DOHH2 (cell line): ENCODE measurements around the gene NSUN3.

Experiments used
- EZH2phosphoT487 ChIP-seq: fragments of 200-600 bp; sonication (generic); IDR thresholded peaks from 2 replicates; pipeline ENCODE4 v1.6.1; 2017; ENCODE audit warnings: borderline replicate concordance, mild to moderate bottlenecking, antibody characterized with exemption, low read length, moderate library complexity, mixed read lengths
- TF ChIP-seq, protein P1 (sequence below): fragments of 200-600 bp; sonication (generic); IDR thresholded peaks from one replicate; pipeline ENCODE4 v1.5.1; 2014; ENCODE audit warnings: antibody characterized with exemption, mild to moderate bottlenecking, low read depth, low read length; ENCODE audit not compliant: poor library complexity, severe bottlenecking

DNA sequence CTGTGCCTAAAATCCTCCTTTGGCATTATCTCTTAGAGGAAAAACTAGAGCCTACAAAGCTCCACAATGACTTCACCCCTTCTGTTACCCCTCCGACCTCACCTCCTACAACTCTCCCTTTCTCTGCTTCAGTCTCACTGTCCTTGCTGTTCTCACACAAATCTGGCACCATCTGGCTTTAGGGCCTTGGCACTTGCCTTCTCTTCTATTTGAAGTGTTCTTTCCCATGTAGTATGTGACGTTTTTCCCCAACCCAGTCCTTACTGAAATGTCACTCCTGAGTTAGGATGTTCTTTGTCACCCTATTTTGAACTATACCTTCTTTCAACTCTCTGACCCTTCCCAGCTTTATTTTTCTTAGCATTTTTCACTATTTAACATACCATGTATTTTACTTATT, 43.2 kb upstream of the NSUN3 start:
- TF ChIP-seq, protein P1, sequence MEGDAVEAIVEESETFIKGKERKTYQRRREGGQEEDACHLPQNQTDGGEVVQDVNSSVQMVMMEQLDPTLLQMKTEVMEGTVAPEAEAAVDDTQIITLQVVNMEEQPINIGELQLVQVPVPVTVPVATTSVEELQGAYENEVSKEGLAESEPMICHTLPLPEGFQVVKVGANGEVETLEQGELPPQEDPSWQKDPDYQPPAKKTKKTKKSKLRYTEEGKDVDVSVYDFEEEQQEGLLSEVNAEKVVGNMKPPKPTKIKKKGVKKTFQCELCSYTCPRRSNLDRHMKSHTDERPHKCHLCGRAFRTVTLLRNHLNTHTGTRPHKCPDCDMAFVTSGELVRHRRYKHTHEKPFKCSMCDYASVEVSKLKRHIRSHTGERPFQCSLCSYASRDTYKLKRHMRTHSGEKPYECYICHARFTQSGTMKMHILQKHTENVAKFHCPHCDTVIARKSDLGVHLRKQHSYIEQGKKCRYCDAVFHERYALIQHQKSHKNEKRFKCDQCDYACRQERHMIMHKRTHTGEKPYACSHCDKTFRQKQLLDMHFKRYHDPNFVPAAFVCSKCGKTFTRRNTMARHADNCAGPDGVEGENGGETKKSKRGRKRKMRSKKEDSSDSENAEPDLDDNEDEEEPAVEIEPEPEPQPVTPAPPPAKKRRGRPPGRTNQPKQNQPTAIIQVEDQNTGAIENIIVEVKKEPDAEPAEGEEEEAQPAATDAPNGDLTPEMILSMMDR = no peak
- TF ChIP-seq EZH2phosphoT487 = no peak
